Uterus (tissue), 4 donors: ENCODE data around the gene RSPH9. TPM values are rescaled to one million over a fixed set of nuclear protein-coding genes. Genes with fewer than 3 reads are reported as not detected.

Experiments
- DNase-seq, 2 donors: peaks; one replicate each; pipeline ENCODE4 v3.0.0-alpha.2; 2019 to 2020
- H3K27ac ChIP-seq, 2 donors: fragments of 200-600 bp; sonication (generic); 1 replicate in 1 of 2; 2 replicates in 1 of 2; pipeline ENCODE4 v1.5.1; 2016 to 2018
- H3K27me3 ChIP-seq, 2 donors: fragments of 200-600 bp; sonication (generic); one replicate each; pipeline ENCODE4 v1.5.1; 2018 to 2019; ENCODE audit warnings: control low read depth in 1 of 2
- H3K36me3 ChIP-seq, 2 donors: fragments of 200-600 bp; sonication (generic); one replicate each; pipeline ENCODE4 v1.5.1; 2019; ENCODE audit warnings: control low read depth in 1 of 2
- H3K4me1 ChIP-seq, 2 donors: fragments of 200-600 bp; sonication (generic); one replicate each; pipeline ENCODE4 v1.5.1; 2018 to 2019; ENCODE audit warnings: control low read depth in 1 of 2
- H3K4me3 ChIP-seq, 2 donors: fragments of 200-600 bp; sonication (generic); 1 replicate in 1 of 2; 2 replicates in 1 of 2; pipeline ENCODE4 v1.5.1; 2018 to 2019; ENCODE audit warnings: mild to moderate bottlenecking in 1 of 2
- H3K9me3 ChIP-seq, 2 donors: fragments of 200-600 bp; sonication (generic); one replicate each; pipeline ENCODE4 v1.5.1; 2019; ENCODE audit warnings: control low read depth in 1 of 2
- CTCF ChIP-seq, 4 experiments: fragments of 200-600 bp in 2 of 4; fragments of 450-650 bp in 2 of 4; sonication (generic) in 2 of 4; IDR thresholded peaks; one replicate each; pipeline ENCODE4 v1.5.1; 2016 to 2019; ENCODE audit warnings: antibody characterized with exemption in 4 of 4, mild to moderate bottlenecking in 2 of 4, moderate library complexity in 1 of 4
- POLR2A ChIP-seq, 2 donors: fragments of 450-650 bp; IDR thresholded peaks; one replicate each; pipeline ENCODE4 v1.6.1; 2016; ENCODE audit warnings: antibody characterized with exemption in 2 of 2, mild to moderate bottlenecking in 1 of 2, moderate library complexity in 1 of 2
- intact Hi-C: fragments of 100-400 bp; cut with DNase I; formaldehyde crosslinking; loops from one replicate; pipeline ENCODE4 v1.15.1; 2023; ENCODE audit warnings: low total_unique reads
- total RNA-seq, 4 donors: library from RNA; depleted of rRNA in 3 of 4; stranded (reverse); fragments of >200 nt in 3 of 4; gene quantifications; one replicate each; pipeline versions ENCODE4 v1.1.0 to v1.2.4, GENCODE V29; 2014 to 2023
- donor health status: DM: yes; HTN: yes; CAD: no.

The RSPH9 gene
- total RNA-seq = 1 to 10 TPM in 2 of 4 donors, not detected in 2; 1.9 to 2.0 TPM

GRCh38 chr6:43644940-43645612 is at the start of gene RSPH9:
TSS of gene RSPH9 (plus strand) at chr6:43645036. CDS start at chr6:43645099, 63 bp downstream.
- Histone ChIP-seq H3K27me3 (no peaks in the 10 kb centered on the region), H3K4me3 (peak within 1 kb of the TSS; percentile 45 to 50), H3K4me1 (peaks cover 0 to 4% of the 10 kb centered on the region in 2 donors), H3K27ac (peak within 1 kb of the TSS; percentile 26 to 81), H3K9me3 (no peaks in the 10 kb centered on the region), H3K36me3 (no peaks in the 10 kb centered on the region)
- intact Hi-C loops = no loop called here
- peak; percentile 77 to 82 for DNase-seq
- TF ChIP-seq POLR2A (IDR thresholded peaks at IDR 0.05) = no peak
- TF ChIP-seq CTCF (IDR thresholded peaks at IDR 0.05) = no peak

GRCh38 chr6:43600595-43600994 is 44.2 kb upstream of the RSPH9 start:
- H3K4me3 ChIP-seq = no peak overlapping the region
- no peak for TF ChIP-seq POLR2A (IDR thresholded peaks at IDR 0.05)
- no peak for TF ChIP-seq CTCF (IDR thresholded peaks at IDR 0.05)
- DNase-seq = no peak
- H3K36me3 ChIP-seq = no peaks in the 10 kb centered on the region
- no peaks in the 10 kb centered on the region for H3K4me1 ChIP-seq
- no peaks in the 10 kb centered on the region for H3K27me3 ChIP-seq
- intact Hi-C loops = no loop called here
- H3K27ac ChIP-seq = no peak overlapping the region
- no peaks in the 10 kb centered on the region for H3K9me3 ChIP-seq

GRCh38 chr6:43604174-43604573 is 40.7 kb upstream of the RSPH9 start:
- intact Hi-C loops = no loop called here
- no peaks in the 10 kb centered on the region for H3K27me3 ChIP-seq
- H3K4me1 ChIP-seq = no peaks in the 10 kb centered on the region
- TF ChIP-seq POLR2A (IDR thresholded peaks at IDR 0.05) (no peak), CTCF (IDR thresholded peaks at IDR 0.05) (no peak)
- no peaks in the 10 kb centered on the region for H3K36me3 ChIP-seq
- H3K4me3 ChIP-seq = no peak overlapping the region
- H3K9me3 ChIP-seq = no peaks in the 10 kb centered on the region
- no peak for DNase-seq
- H3K27ac ChIP-seq = no peak overlapping the region

- intact Hi-C loops = no loop called here
- Histone ChIP-seq H3K4me3 (no peak overlapping the region), H3K9me3 (no peaks in the 10 kb centered on the region), H3K4me1 (no peaks in the 10 kb centered on the region), H3K27ac (no peak overlapping the region), H3K36me3 (no peaks in the 10 kb centered on the region), H3K27me3 (no peaks in the 10 kb centered on the region)
- TF ChIP-seq CTCF (IDR thresholded peaks at IDR 0.05) (no peak), POLR2A (IDR thresholded peaks at IDR 0.05) (no peak)
- DNase-seq = no peak
Observed at GRCh38 chr6:43606019-43606418, 38.8 kb upstream of the RSPH9 start.

- H3K9me3 ChIP-seq = no peaks in the 10 kb centered on the region
- DNase-seq = peak; percentile 68 to 73
- TF ChIP-seq POLR2A (IDR thresholded peaks at IDR 0.05) = no peak
- peak; percentile 65 to 75 (median 72) for TF ChIP-seq CTCF (IDR thresholded peaks at IDR 0.05)
- intact Hi-C loops = no loop called here
- no peaks in the 10 kb centered on the region for H3K4me1 ChIP-seq
- no peak overlapping the region for H3K4me3 ChIP-seq
- no peaks in the 10 kb centered on the region for H3K36me3 ChIP-seq
- H3K27me3 ChIP-seq = no peaks in the 10 kb centered on the region
- H3K27ac ChIP-seq = no peak overlapping the region
Observed at GRCh38 chr6:43608310-43608763, 36.5 kb upstream of the RSPH9 start.
